ENCODE measurements around the gene USP43.

Gene USP43

GRCh38 chr17:9676084-9676483, 30.8 kb downstream of the USP43 start:
- no peak overlapping the region for H2AFZ ChIP-seq (ENCODE audit: low read depth, low read length)
- no peaks in the 10 kb centered on the region for H3K36me3 ChIP-seq (replicated peaks; ENCODE audit: low read depth, low read length)
- H4K20me1 ChIP-seq (ENCODE audit: insufficient read depth, low read length) = no peaks in the 10 kb centered on the region
- H3K9me3 ChIP-seq (ENCODE audit: insufficient read depth, low read length) = no peaks in the 10 kb centered on the region
- no peaks in the 10 kb centered on the region for H3K79me2 ChIP-seq (ENCODE audit: low read length)
- no peak overlapping the region for H3K27ac ChIP-seq (ENCODE audit: low read length)
- no peak overlapping the region for H3K4me3 ChIP-seq (ENCODE audit: low read length)
- no peaks in the 10 kb centered on the region for H3K4me1 ChIP-seq (ENCODE audit: low read length)
- H3K27me3 ChIP-seq (ENCODE audit: low read depth, low read length) = no peaks in the 10 kb centered on the region
- no peak overlapping the region for H3K4me2 ChIP-seq (ENCODE audit: low read length)
- H3K9ac ChIP-seq (ENCODE audit: low read length) = no peak overlapping the region
- TF ChIP-seq, protein P1, sequence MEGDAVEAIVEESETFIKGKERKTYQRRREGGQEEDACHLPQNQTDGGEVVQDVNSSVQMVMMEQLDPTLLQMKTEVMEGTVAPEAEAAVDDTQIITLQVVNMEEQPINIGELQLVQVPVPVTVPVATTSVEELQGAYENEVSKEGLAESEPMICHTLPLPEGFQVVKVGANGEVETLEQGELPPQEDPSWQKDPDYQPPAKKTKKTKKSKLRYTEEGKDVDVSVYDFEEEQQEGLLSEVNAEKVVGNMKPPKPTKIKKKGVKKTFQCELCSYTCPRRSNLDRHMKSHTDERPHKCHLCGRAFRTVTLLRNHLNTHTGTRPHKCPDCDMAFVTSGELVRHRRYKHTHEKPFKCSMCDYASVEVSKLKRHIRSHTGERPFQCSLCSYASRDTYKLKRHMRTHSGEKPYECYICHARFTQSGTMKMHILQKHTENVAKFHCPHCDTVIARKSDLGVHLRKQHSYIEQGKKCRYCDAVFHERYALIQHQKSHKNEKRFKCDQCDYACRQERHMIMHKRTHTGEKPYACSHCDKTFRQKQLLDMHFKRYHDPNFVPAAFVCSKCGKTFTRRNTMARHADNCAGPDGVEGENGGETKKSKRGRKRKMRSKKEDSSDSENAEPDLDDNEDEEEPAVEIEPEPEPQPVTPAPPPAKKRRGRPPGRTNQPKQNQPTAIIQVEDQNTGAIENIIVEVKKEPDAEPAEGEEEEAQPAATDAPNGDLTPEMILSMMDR (IDR thresholded peaks at IDR 0.05; ENCODE audit: low read depth, low read length) = no peak
- no peak for TF ChIP-seq EZH2phosphoT487 (IDR thresholded peaks at IDR 0.05; ENCODE audit: low read depth)

- Histone ChIP-seq H3K79me2 (ENCODE audit: low read length) (no peaks in the 10 kb centered on the region), H3K9ac (ENCODE audit: low read length) (no peak overlapping the region), H4K20me1 (ENCODE audit: insufficient read depth, low read length) (no peaks in the 10 kb centered on the region), H3K9me3 (ENCODE audit: insufficient read depth, low read length) (no peaks in the 10 kb centered on the region), H3K4me3 (ENCODE audit: low read length) (no peak overlapping the region), H3K27ac (ENCODE audit: low read length) (no peak overlapping the region), H3K4me2 (ENCODE audit: low read length) (no peak overlapping the region), H2AFZ (ENCODE audit: low read depth, low read length) (no peak overlapping the region), H3K27me3 (ENCODE audit: low read depth, low read length) (no peaks in the 10 kb centered on the region), H3K4me1 (ENCODE audit: low read length) (no peaks in the 10 kb centered on the region), H3K36me3 (replicated peaks; ENCODE audit: low read depth, low read length) (no peaks in the 10 kb centered on the region)
- TF ChIP-seq, protein P1 (IDR thresholded peaks at IDR 0.05; ENCODE audit: low read depth, low read length) = no peak
- TF ChIP-seq EZH2phosphoT487 (IDR thresholded peaks at IDR 0.05; ENCODE audit: low read depth) = no peak
These were observed 31.5 kb downstream of the USP43 start for GRCh38 chr17:9676820-9677310.

DNA sequence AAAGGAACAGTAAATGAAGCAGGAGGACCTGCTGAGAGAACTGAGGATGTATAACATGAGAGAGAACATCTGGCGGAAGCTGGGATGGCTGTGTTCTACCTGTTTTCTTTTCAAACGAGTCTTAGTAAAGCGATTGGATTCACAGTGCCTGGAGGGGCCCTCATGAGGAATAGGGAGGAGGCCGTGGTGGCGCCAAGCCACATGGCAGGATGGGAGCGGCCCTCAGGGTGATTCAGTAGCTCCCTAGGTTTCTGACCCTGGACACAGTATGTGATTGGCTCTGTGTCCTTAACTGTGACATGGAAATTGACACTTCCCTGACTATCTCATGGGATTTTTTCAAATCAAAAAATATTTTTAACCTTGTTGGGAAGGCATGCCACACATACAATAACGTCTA, 32.1 kb downstream of the USP43 start:
- Histone ChIP-seq H3K36me3 (replicated peaks; ENCODE audit: low read depth, low read length) (no peaks in the 10 kb centered on the region), H3K4me1 (ENCODE audit: low read length) (no peaks in the 10 kb centered on the region), H3K79me2 (ENCODE audit: low read length) (no peaks in the 10 kb centered on the region), H3K9me3 (ENCODE audit: insufficient read depth, low read length) (no peaks in the 10 kb centered on the region), H3K27ac (ENCODE audit: low read length) (no peak overlapping the region), H3K4me2 (ENCODE audit: low read length) (no peak overlapping the region), H4K20me1 (ENCODE audit: insufficient read depth, low read length) (no peaks in the 10 kb centered on the region), H3K9ac (ENCODE audit: low read length) (no peak overlapping the region), H3K4me3 (ENCODE audit: low read length) (no peak overlapping the region), H2AFZ (ENCODE audit: low read depth, low read length) (no peak overlapping the region), H3K27me3 (ENCODE audit: low read depth, low read length) (no peaks in the 10 kb centered on the region)
- no peak for TF ChIP-seq EZH2phosphoT487 (IDR thresholded peaks at IDR 0.05; ENCODE audit: low read depth)
- TF ChIP-seq, protein P1 (IDR thresholded peaks at IDR 0.05; ENCODE audit: low read depth, low read length) = no peak

GRCh38 chr17:9677896-9678295, 32.6 kb downstream of the USP43 start:
- Histone ChIP-seq H3K4me3 (ENCODE audit: low read length) (no peak overlapping the region), H3K79me2 (ENCODE audit: low read length) (no peaks in the 10 kb centered on the region), H3K27me3 (ENCODE audit: low read depth, low read length) (no peaks in the 10 kb centered on the region), H4K20me1 (ENCODE audit: insufficient read depth, low read length) (no peaks in the 10 kb centered on the region), H3K9ac (ENCODE audit: low read length) (no peak overlapping the region), H3K9me3 (ENCODE audit: insufficient read depth, low read length) (no peaks in the 10 kb centered on the region), H3K36me3 (replicated peaks; ENCODE audit: low read depth, low read length) (no peaks in the 10 kb centered on the region), H3K4me1 (ENCODE audit: low read length) (no peaks in the 10 kb centered on the region), H2AFZ (ENCODE audit: low read depth, low read length) (no peak overlapping the region), H3K4me2 (ENCODE audit: low read length) (no peak overlapping the region), H3K27ac (ENCODE audit: low read length) (no peak overlapping the region)
- no peak for TF ChIP-seq EZH2phosphoT487 (IDR thresholded peaks at IDR 0.05; ENCODE audit: low read depth)
- TF ChIP-seq, protein P1 (IDR thresholded peaks at IDR 0.05; ENCODE audit: low read depth, low read length) = no peak

Data from OCI-LY3 (cell line).